Testis (tissue), 3 donors: ENCODE data around the gene SPG7. TPM values are rescaled to one million over a fixed set of nuclear protein-coding genes. Genes with fewer than 3 reads are reported as not detected.

Source experiments
- DNase-seq: peaks from one replicate; pipeline ENCODE4 v3.0.0-alpha.2; 2019
- H3K27ac ChIP-seq, 2 donors: fragments of 200-600 bp; sonication (generic); one replicate each; pipeline ENCODE4 v1.5.1; 2019
- H3K27me3 ChIP-seq: fragments of 200-600 bp; sonication (generic); one replicate; pipeline ENCODE4 v1.5.1; 2019
- H3K36me3 ChIP-seq: fragments of 200-600 bp; sonication (generic); one replicate; pipeline ENCODE4 v1.5.1; 2017; ENCODE audit warnings: low read depth; ENCODE audit errors: missing control alignments
- H3K4me1 ChIP-seq: fragments of 200-600 bp; sonication (generic); one replicate; pipeline ENCODE4 v1.5.1; 2019
- H3K4me3 ChIP-seq, 2 donors: fragments of 200-600 bp; sonication (generic); one replicate each; pipeline ENCODE4 v1.5.1; 2017 to 2019
- H3K9me3 ChIP-seq: fragments of 200-600 bp; sonication (generic); one replicate; pipeline ENCODE4 v1.5.1; 2017
- CTCF ChIP-seq, 3 experiments: fragments of 450-650 bp in 2 of 3; fragments of 200-600 bp in 1 of 3; sonication (generic) in 1 of 3; IDR thresholded peaks; one replicate each; pipeline ENCODE4 v1.5.1; 2016 to 2019; ENCODE audit warnings: antibody characterized with exemption in 3 of 3, mild to moderate bottlenecking in 2 of 3, moderate library complexity in 1 of 3
- POLR2A ChIP-seq: fragments of 450-650 bp; IDR thresholded peaks from one replicate; pipeline ENCODE4 v1.6.1; 2017; ENCODE audit warnings: antibody characterized with exemption, mild to moderate bottlenecking, moderate library complexity
- WGBS, 2 donors: methylation state at CpG; one replicate each; pipeline ENCODE4 v1.1.5; 2018; 5-methylcytosine and 5-hydroxymethylcytosine counted together
- intact Hi-C: fragments of 100-400 bp; cut with DNase I; formaldehyde crosslinking; loops from one replicate; pipeline ENCODE4 v1.15.1; 2023; ENCODE audit warnings: low total_unique reads
- polyA plus RNA-seq: library from polyadenylated mRNA; stranded (reverse); fragments of 350-450 nt; fragmentation: Illumina TruSeq; extraction: RNeasy Lipid Tissue Mini Kit (QIAGEN cat#74804); gene quantifications from one replicate; pipeline ENCODE4 v1.2.3, GENCODE V29; 2014; ENCODE audit warnings: low read depth, low replicate concordance; ENCODE audit not compliant: insufficient read depth
- total RNA-seq, 2 donors: library from RNA; depleted of rRNA; stranded (reverse); fragments of >200 nt; gene quantifications; one replicate each; pipeline ENCODE4 v1.2.3, GENCODE V29; 2016

Gene SPG7
- total and polyA plus RNA-seq, 3 donors from 2014 or later = 97.9 to 307 (median 275) TPM

- WGBS, 2 donors = 88 to 91% methylated on average over 15 of the region's 15 CpGs
- Histone ChIP-seq H3K9me3 (no peaks in the 10 kb centered on the region), H3K4me1 (peaks cover 11% of the 10 kb centered on the region), H3K4me3 (no peak overlapping the region), H3K36me3 (no peaks in the 10 kb centered on the region), H3K27ac (no peak overlapping the region), H3K27me3 (no peaks in the 10 kb centered on the region)
- no peak for DNase-seq
- intact Hi-C loops = no loop called here
- TF ChIP-seq CTCF (IDR thresholded peaks at IDR 0.05) = no peak
- no peak for TF ChIP-seq POLR2A
Measured at GRCh38 chr16:89579351-89579750, 71.1 kb downstream of the SPG7 start.

GRCh38 chr16:89581045-89581695 is 73.0 kb downstream of the SPG7 start:
- no peak overlapping the region for H3K27ac ChIP-seq
- H3K27me3 ChIP-seq = no peaks in the 10 kb centered on the region
- H3K9me3 ChIP-seq = no peaks in the 10 kb centered on the region
- intact Hi-C loops = no loop called here
- no peaks in the 10 kb centered on the region for H3K36me3 ChIP-seq
- no peak for TF ChIP-seq CTCF (IDR thresholded peaks at IDR 0.05)
- TF ChIP-seq POLR2A = no peak
- DNase-seq = no peak
- no peak overlapping the region for H3K4me3 ChIP-seq
- 86 to 87% methylated on average over 33 of the region's 33 CpGs for WGBS, 2 donors
- H3K4me1 ChIP-seq = no peaks in the 10 kb centered on the region

GRCh38 chr16:89581861-89582563 is 73.8 kb downstream of the SPG7 start:
- WGBS, 2 donors = 75 to 84% methylated on average over 6 to 15 of the region's 15 CpGs
- Histone ChIP-seq H3K27me3 (no peaks in the 10 kb centered on the region), H3K4me3 (no peak overlapping the region), H3K36me3 (no peaks in the 10 kb centered on the region), H3K9me3 (no peaks in the 10 kb centered on the region), H3K27ac (no peak overlapping the region), H3K4me1 (no peaks in the 10 kb centered on the region)
- intact Hi-C loops = no loop called here
- no peak for TF ChIP-seq CTCF (IDR thresholded peaks at IDR 0.05)
- DNase-seq = no peak

- H3K4me1 ChIP-seq = no peaks in the 10 kb centered on the region
- no peak overlapping the region for H3K27ac ChIP-seq
- TF ChIP-seq CTCF (IDR thresholded peaks at IDR 0.05) (no peak), POLR2A (no peak)
- WGBS, 2 donors = 91 to 95% methylated on average over 10 to 19 of the region's 19 CpGs
- no peaks in the 10 kb centered on the region for H3K36me3 ChIP-seq
- no peaks in the 10 kb centered on the region for H3K9me3 ChIP-seq
- no peak for DNase-seq
- intact Hi-C loops = no loop called here
- no peaks in the 10 kb centered on the region for H3K27me3 ChIP-seq
- no peak overlapping the region for H3K4me3 ChIP-seq
Measured at GRCh38 chr16:89582614-89583196, 74.5 kb downstream of the SPG7 start.
